AG08396 (cell line): ENCODE data around the gene NELL1.

Experiments used
- DNase-seq: peaks from one replicate; pipeline ENCODE4 v3.0.0; 2012; ENCODE audit warnings: low spot score, mixed read lengths

The NELL1 gene

GRCh38 chr11:20668844-20669819 lies at the start of gene NELL1:
Gene NELL1 (plus strand): TSS chr11:20669586.
- DNase-seq = peak; percentile 15

DNA sequence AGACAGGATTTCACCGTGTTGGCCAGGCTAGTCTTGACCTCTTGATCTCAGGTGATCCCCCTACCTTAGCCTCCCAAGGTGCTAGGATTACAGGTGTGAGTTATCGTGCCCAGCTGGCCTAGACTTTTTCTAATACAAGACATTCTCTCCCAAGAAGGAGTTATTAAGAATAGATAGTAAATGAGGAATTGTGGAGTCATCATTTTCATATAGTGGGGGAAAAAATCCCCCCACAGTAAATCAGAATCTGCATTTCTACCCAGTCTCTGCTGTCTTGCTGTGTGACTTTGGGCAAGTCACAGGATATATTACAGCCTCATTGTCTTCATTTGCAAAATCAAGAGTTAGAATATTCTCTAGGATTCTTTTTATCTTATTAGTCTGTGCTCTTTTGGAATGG lies 48.4 kb upstream of the NELL1 start:
- no peak for DNase-seq

DNA sequence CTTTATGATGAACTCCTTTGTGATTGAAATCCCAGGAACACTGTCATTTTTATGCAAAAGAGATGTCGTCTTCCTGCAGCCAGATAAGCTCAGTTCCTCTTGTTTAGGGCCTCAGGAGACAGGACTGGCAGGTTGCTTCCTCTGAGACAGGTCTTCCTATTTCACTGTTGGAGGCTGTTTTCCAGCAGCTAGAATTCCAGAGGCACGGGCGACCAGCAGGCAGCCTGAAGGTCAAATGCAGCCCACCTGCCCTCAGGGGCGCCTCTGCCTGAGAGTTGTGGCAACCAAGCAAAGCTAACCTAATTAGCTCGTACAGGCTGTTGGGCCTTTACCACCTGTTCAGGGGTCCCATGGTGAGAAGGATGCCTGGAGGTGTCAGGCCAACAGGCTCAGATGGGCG lies 47.7 kb upstream of the NELL1 start:
- DNase-seq = no peak

DNA sequence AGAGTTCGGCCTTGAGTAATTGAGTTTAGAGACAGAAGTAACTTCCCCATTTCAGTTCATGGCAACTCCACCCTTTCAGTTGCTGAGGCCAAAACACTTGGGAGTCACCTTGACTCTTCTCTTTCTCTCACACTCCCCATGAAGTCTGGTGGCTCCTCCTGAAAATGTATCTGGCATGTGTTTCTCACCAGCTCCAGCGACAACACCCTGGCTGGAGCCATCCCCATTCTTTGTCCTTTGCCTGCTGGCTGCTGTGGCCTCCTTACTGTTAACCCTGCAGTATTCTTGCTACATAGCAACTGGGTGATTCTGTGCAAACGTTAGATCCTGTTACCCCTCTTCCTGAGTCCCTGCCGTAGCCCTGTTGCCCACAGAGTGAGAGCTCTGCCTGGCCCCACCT lies 46.1 kb upstream of the NELL1 start:
- DNase-seq = no peak

- no peak for DNase-seq
These were observed 43.1 kb upstream of the NELL1 start for GRCh38 chr11:20626279-20626678.

DNA sequence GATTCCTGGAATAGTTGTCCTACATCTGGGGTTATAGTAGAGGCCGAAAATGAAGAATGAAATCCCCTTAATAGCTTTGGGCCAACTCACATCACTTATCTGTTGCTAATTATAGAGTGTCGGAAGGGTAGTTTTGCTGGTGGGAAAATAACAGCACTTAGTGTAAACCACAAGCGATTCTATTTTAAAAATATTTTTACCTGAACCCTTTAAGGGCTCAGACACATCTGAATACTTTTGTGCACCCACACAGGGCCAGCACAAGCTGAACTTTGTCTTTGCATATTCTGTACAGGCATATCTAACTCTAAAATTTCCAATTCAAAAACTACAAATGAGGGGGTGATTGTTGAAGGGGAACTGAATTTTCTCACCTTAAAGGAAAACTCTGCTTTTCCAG lies 42.4 kb upstream of the NELL1 start:
- no peak for DNase-seq

GRCh38 chr11:20627701-20628100 lies 41.7 kb upstream of the NELL1 start:
- no peak for DNase-seq

DNA sequence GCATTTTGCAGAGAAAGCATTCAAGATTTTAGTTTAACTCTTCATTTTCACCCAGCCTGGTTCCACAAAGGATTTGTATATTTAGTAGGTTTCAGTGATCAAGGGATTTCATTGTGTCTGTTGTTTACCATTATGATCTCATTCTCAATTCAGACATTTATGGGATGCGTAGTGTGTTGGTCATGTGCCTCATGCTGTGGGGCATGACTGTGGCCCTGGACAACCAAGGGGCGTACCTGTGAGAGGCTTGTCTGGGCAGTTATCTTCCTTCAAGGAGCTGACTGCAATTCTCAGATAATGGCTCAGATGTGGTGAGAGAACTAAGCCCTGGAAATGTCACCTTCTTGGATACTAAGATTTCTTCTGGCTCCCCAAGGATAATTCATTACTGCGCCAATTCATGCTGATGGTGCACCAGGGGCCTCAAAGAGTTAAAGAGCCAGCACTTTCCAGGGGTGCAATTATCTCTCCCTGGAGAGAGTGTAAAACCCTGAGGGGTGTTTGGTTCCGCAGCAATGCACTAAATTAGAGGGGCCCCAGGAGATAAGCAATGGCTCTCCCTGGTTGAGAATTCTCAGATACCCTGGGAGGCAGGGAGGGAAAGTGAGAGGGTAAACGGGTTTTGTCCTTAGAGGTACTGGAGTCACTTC lies 37.7 kb upstream of the NELL1 start:
- DNase-seq = no peak

DNA sequence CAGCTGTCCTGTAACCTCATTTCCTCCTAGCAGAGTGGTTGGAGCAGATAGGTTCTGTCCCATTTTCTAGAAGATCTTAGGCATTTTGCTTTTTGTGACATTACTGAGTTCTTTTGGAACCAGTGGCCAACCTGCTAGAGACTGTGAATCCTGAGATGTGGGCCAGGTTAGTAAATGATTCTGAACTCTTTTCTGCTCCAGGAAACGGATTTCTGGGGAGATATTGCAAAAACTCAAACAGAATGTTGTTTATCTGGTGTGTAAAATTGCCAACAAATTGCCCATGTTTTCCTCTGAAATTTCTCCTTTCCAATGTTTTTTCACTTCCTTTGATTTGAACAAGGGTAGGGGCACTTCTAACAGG lies 37.2 kb upstream of the NELL1 start:
- DNase-seq = no peak

DNA sequence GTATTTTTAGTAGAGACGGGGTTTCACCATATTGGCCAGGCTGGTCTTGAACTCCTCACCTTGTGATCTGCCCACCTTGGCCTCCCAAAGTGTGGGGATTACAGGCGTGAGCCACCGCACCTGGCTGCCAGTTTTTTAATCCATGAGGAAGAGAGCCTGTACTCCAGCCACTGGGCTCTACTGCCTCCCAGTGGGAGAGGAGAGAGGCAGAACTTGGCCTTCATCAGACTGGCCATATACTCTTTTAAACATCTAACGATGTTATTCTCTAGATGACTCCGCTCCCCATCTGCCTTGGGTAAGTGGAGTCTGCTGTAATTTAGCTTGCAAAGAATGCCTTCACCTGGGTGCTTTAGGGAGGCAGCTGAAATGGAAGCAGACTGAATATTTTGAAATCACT lies 35.3 kb upstream of the NELL1 start:
- no peak for DNase-seq

DNA sequence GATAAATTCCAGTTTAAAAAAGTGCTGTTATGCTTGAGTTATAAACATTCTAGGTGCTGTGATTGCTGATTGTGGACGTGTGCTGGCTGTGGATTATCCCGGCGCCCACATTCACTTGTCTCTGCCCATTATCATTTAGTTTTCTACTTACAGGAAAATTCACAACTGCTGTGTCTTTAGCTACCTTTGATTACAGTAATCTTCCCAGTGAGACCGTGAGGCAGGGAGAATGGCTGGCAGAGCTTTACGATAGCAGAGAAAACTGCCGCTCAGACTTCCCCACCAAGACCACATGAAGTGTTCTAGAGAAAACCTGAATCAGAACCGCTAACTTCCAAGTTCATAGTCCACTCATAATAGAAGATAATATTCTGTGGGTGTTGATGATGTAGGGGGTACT lies 34.6 kb upstream of the NELL1 start:
- DNase-seq = no peak

GRCh38 chr11:20638074-20638473 lies 31.3 kb upstream of the NELL1 start:
- DNase-seq = no peak

DNA sequence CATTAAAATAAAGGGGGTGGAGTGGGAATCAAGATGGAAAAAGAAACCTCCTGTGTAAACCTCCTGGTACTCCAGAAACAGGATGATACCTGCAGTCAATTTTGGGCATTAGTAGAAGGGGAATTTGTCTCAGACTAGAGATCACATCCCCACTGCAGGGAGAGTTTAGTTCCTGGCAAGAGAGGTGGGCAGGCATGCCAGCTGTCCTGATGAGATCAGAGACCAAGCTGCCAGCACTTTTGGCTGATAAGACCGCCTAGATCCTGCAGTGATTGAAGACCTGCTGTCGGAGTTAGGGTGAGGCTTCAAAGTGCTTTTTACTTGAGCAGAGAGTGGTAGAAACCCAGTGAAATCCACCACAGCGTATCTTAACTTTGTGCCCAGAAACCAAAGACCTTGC lies 29.7 kb upstream of the NELL1 start:
- no peak for DNase-seq

DNA sequence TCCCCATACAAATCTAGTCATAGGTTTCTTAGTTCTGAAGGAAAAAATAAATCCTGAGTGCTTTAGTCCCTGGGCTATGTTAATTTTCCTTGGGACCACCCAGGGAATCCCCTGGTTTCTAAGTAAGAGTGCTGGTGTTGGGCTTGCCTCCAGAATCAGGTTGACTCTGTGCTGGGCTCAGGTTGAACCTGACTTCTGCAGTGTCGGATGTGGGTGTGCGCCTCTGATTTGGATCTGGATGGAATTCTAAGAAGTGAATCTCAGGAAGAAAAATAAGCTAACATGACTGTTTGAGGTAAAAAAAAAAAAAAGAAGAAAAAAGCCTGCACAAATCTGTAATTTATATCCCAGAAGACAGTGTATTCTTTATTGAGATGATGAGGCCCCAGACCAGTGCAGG lies 29.0 kb upstream of the NELL1 start:
- no peak for DNase-seq

DNA sequence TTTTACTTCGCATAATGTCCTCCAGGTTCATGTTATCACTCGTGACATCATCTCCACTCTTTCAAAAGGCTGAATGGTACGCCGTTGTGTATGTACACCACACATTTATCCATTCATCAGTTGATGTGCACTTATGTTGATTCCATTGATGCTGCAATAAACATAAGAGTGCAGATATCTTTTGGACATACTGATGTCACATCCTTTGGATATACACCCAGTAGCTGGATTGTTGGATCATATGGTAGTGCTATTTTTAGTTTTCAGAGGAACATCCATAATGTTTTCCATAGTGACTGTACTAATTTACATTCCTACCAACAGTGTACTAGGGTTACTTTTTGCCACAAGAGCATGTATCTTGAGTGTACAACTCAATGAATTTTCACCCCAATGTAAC lies 25.0 kb upstream of the NELL1 start:
- no peak for DNase-seq

DNA sequence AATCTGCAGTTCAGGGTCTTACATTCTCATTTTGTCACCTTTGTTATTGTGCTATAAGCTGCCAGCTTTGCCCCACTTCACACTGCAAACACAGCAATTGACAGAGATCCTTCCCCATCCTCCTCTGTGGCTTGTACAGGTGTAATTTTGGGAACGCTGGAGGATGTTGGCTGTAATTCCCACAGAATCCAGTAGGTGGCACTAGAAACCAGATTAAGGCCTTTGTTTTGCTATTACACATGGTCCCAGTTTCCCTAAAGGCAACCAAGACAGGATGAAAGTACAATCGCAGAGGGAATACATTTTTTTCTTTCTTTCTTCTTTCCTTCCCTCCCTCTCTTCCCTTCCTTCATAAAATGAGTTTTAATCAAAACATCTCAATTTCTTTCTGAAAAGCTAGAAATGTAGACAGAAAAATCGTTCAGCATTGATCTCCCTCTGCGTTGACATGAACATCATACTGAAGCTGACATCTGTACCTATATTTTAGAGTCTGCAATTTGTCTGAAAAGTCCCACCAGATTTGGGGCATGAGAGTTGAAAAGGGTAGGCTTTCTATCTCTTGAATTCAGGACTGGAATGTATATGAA lies 21.3 kb upstream of the NELL1 start:
- peak; percentile 70 for DNase-seq

DNA sequence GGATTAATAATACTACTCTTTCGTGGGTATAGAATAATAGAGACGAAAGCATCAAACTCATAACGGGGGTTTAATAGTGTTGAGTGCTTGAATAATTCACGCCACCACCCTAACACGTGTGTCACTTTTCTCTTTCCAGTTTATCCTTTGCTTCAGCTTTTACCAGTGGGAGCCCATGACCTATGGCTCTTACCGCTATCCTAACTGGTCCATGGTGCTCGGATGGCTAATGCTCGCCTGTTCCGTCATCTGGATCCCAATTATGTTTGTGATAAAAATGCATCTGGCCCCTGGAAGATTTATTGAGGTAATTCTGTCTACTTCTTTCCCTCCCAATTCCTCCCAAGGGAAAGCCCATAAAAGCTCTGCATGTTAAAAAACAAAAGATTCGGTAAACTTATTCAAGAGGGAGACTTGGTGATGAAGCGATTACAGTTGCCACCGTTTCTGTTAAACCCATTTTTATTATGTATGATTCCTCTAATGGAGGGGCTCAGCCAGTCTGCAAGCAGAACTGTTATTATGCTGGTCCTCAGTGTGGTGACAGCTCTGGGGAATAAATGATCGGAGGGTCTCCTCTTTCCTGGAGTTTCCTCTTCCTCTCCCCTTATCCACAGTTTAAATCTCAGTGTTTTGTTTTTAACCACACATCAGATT lies 17.1 kb upstream of the NELL1 start:
- DNase-seq = no peak

DNA sequence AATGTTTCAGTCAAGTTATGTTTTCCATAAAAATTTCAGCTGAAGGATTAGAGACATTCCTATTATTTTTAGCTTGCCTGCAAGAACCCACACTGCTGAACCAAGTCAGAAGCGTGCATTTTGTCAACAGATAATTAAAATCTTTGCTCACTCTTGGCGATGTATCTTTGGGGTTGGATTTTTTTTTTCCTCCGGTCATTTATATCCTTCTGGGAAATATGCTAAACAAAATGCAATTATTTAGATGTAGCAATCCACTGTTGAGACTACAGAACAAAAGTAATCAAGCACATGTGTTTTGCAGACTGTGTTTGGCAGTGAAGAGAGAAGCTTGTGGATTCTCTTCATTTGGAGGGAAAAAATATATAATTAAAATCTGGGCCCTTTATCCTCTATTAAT lies 15.3 kb upstream of the NELL1 start:
- DNase-seq = no peak

GRCh38 chr11:20656901-20657300 lies 12.5 kb upstream of the NELL1 start:
- DNase-seq = no peak

DNA sequence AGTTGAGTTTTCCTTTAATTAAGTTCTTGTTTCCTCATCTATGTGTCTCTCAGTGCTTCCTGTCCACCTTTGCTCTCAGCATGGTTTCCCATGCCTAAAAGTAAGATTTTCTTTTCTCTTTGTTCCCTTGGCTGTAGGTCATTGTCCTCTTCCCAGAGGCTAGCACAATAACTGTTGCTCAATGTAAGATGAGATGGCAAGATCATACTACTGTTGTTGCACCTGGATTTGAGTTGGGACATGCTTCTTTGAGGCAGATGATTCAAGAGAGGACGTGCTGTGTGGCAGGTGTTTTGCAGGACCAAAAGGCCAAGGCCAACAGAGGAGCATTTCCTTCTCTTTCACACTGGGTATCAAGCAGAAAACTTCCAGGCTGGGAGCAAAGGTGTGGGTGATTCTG lies 11.3 kb upstream of the NELL1 start:
- no peak for DNase-seq

GRCh38 chr11:20661445-20661844 lies 7.9 kb upstream of the NELL1 start:
- no peak for DNase-seq

- DNase-seq = no peak
These were observed 7.5 kb upstream of the NELL1 start for GRCh38 chr11:20661850-20662249.
